Breast epithelium (tissue), 4 donors: ENCODE measurements around the gene SORL1-AS1.

ENCODE experiments used
- DNase-seq, 2 donors: peaks; one replicate each; pipeline ENCODE4 v3.0.0-alpha.2; 2019; ENCODE audit warnings: low spot score in 2 of 2
- H3K27ac ChIP-seq, 2 donors: fragments of 200-600 bp; sonication (generic) in 1 of 2; one replicate each; pipeline ENCODE4 v1.5.1; 2016 to 2019; ENCODE audit warnings: mild to moderate bottlenecking in 1 of 2
- H3K27me3 ChIP-seq, 2 donors: fragments of 200-600 bp; sonication (generic) in 1 of 2; one replicate each; pipeline versions ENCODE4 v1.5.1 to v1.6.0; 2017 to 2019; ENCODE audit warnings: control low read depth in 1 of 2, mild to moderate bottlenecking in 1 of 2
- H3K36me3 ChIP-seq: fragments of 200-600 bp; one replicate; pipeline ENCODE4 v1.5.1; 2019
- H3K4me1 ChIP-seq, 2 donors: fragments of 200-600 bp; sonication (generic); one replicate each; pipeline ENCODE4 v1.5.1; 2016 to 2019; ENCODE audit warnings: control low read depth in 1 of 2
- H3K4me3 ChIP-seq, 3 donors: fragments of 200-600 bp; sonication (generic); 1 replicate in 2 of 3; 2 replicates in 1 of 3; pipeline ENCODE4 v1.5.1; 2016 to 2019; ENCODE audit warnings: mild to moderate bottlenecking in 3 of 3, moderate library complexity in 2 of 3
- H3K9me3 ChIP-seq, 2 donors: fragments of 200-600 bp; sonication (generic) in 1 of 2; one replicate each; pipeline ENCODE4 v1.5.1; 2016 to 2019; ENCODE audit warnings: control low read depth in 1 of 2
- CTCF ChIP-seq, 3 donors: fragments of 450-650 bp; IDR thresholded peaks; one replicate each; pipeline ENCODE4 v1.5.1; 2016 to 2017; ENCODE audit warnings: antibody characterized with exemption in 3 of 3, mild to moderate bottlenecking in 3 of 3, moderate library complexity in 3 of 3
- POLR2A ChIP-seq: fragments of 450-650 bp; IDR thresholded peaks from one replicate; pipeline ENCODE4 v1.6.1; 2016; ENCODE audit warnings: antibody characterized with exemption, mild to moderate bottlenecking, moderate library complexity
- POLR2AphosphoS5 ChIP-seq, 3 donors: sonication (generic); formaldehyde crosslinking; IDR thresholded peaks; one replicate each; pipeline ENCODE4 v1.6.1; 2017; ENCODE audit warnings: antibody characterized with exemption in 3 of 3
- intact Hi-C: fragments of 100-400 bp; cut with DNase I; formaldehyde crosslinking; loops from one replicate; pipeline ENCODE4 v1.15.1; 2023; ENCODE audit warnings: low total_unique reads

Gene SORL1-AS1

DNA sequence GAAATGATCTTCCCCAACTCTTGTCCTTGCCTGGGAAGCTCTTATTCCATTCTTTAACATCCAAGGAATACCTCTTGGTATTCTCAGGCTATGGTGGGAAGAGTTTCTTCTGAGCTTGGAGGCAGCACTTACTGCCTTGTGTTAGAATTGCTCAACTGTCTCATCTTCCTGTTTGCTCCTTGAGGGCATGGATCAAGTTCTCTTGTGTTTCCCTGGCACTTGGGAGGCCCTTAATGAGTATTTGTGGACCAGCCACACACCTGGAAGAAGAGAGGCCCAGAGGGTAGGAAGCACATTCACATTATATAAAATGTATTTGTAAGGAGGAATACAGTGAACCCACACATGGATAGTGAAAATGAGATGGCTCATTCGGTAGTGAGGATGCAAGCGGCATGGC, 3.4 kb upstream of the SORL1-AS1 start:
- H3K4me3 ChIP-seq: no peak overlapping the region
- no peaks in the 10 kb centered on the region for H3K36me3 ChIP-seq
- H3K9me3 ChIP-seq: no peaks in the 10 kb centered on the region
- TF ChIP-seq CTCF (IDR thresholded peaks at IDR 0.05) (no peak), POLR2AphosphoS5 (IDR thresholded peaks at IDR 0.05) (no peak), POLR2A (no peak)
- peak overlapping the region; percentile 65 to 71 for H3K27ac ChIP-seq
- intact Hi-C loops: no loop called here
- no peaks in the 10 kb centered on the region for H3K27me3 ChIP-seq
- DNase-seq: no peak
- H3K4me1 ChIP-seq: no peaks in the 10 kb centered on the region

- H3K9me3 ChIP-seq: no peaks in the 10 kb centered on the region
- peak overlapping the region; percentile 15 to 71 for H3K27ac ChIP-seq
- H3K4me3 ChIP-seq: no peak overlapping the region
- no peaks in the 10 kb centered on the region for H3K27me3 ChIP-seq
- no peaks in the 10 kb centered on the region for H3K4me1 ChIP-seq
- TF ChIP-seq POLR2A (no peak), POLR2AphosphoS5 (IDR thresholded peaks at IDR 0.05) (no peak), CTCF (IDR thresholded peaks at IDR 0.05) (no peak)
- intact Hi-C loops: no loop called here
- H3K36me3 ChIP-seq: no peaks in the 10 kb centered on the region
- DNase-seq: no peak
Observed at GRCh38 chr11:121455115-121455514, 2.3 kb upstream of the SORL1-AS1 start.

- Histone ChIP-seq H3K4me3 (peak overlapping the region in 2 of 3 donors; percentile 78 to 85), H3K36me3 (no peaks in the 10 kb centered on the region), H3K27ac (peak overlapping the region; percentile 1 to 43), H3K4me1 (no peaks in the 10 kb centered on the region), H3K9me3 (no peaks in the 10 kb centered on the region), H3K27me3 (no peaks in the 10 kb centered on the region)
- intact Hi-C loops: no loop called here
- TF ChIP-seq CTCF (IDR thresholded peaks at IDR 0.05) (no peak), POLR2A (no peak), POLR2AphosphoS5 (IDR thresholded peaks at IDR 0.05) (no peak)
- no peak for DNase-seq
Observed at GRCh38 chr11:121453589-121454299, 977 bp upstream of the SORL1-AS1 start.

DNA sequence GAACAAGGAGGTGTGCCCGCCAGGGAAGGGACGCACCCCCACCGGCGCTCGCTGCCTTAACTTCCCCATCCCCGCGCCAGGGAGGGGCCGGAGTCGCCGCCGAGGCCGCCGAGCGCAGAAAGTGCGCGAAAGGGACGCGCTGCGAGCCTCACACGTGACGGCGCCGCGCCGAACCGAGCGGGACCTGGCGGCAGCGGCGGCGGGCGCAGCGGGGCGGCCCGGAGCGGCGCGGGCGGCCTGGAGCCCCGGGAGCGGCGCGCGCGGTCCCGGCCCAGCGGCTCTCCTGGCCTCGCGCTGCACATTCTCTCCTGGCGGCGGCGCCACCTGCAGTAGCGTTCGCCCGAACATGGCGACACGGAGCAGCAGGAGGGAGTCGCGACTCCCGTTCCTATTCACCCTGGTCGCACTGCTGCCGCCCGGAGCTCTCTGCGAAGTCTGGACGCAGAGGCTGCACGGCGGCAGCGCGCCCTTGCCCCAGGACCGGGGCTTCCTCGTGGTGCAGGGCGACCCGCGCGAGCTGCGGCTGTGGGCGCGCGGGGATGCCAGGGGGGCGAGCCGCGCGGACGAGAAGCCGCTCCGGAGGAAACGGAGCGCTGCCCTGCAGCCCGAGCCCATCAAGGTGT, 670 bp downstream of the SORL1-AS1 start, which contains the start of gene SORL1:
Gene SORL1 (plus strand): TSS at position 329 of the 623 bp plus-strand sequence. CDS start 18 bp downstream, at position 347.
- intact Hi-C loops: no loop called here
- no peaks in the 10 kb centered on the region for H3K27me3 ChIP-seq
- H3K27ac ChIP-seq: peak within 1 kb of the TSS; percentile 48 to 50
- TF ChIP-seq CTCF (IDR thresholded peaks at IDR 0.05): peak in 2 of 3 donors; percentile 43 to 86
- TF ChIP-seq POLR2A: no peak
- no peak for TF ChIP-seq POLR2AphosphoS5 (IDR thresholded peaks at IDR 0.05)
- no peaks in the 10 kb centered on the region for H3K4me1 ChIP-seq
- DNase-seq: peak; percentile 62 to 81
- no peaks in the 10 kb centered on the region for H3K9me3 ChIP-seq
- H3K4me3 ChIP-seq: peak within 1 kb of the TSS; percentile 58 to 85 (median 78)
- no peaks in the 10 kb centered on the region for H3K36me3 ChIP-seq
